Cardiac fibroblast (primary cell): ENCODE results near the gene ARF1.

Experiments
- DNase-seq, 2 donors: peaks; one replicate each; pipeline versions ENCODE4 v3.0.0 to v3.0.0-alpha.2; 2010; ENCODE audit warnings: low read depth in 2 of 2
- H3K4me3 ChIP-seq, 2 donors: replicated peaks in 1 of 2; 1 replicate in 1 of 2; 2 replicates in 1 of 2; pipeline ENCODE4 v1.5.1; 2011; ENCODE audit warnings: low read depth in 2 of 2, low read length in 2 of 2, mild to moderate bottlenecking in 2 of 2, moderate library complexity in 1 of 2
- TF ChIP-seq, protein P1 (sequence below): IDR thresholded peaks from one replicate; pipeline ENCODE4 v1.5.1; 2011; ENCODE audit warnings: low read depth, mild to moderate bottlenecking, low read length, inconsistent platforms

ARF1 gene

DNA sequence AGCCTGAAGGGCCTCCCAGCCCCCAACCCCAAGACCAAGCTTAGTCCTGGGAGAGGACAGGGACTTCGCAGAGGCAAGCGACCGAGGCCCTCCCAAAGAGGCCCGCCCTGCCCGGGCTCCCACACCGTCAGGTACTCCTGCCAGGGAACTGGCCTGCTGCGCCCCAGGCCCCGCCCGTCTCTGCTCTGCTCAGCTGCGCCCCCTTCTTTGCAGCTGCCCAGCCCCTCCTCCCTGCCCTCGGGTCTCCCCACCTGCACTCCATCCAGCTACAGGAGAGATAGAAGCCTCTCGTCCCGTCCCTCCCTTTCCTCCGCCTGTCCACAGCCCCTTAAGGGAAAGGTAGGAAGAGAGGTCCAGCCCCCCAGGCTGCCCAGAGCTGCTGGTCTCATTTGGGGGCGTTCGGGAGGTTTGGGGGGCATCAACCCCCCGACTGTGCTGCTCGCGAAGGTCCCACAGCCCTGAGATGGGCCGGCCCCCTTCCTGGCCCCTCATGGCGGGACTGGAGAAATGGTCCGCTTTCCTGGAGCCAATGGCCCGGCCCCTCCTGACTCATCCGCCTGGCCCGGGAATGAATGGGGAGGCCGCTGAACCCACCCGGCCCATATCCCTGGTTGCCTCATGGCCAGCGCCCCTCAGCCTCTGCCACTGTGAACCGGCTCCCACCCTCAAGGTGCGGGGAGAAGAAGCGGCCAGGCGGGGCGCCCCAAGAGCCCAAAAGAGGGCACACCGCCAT is 21.9 kb upstream of the ARF1 start:
- TF ChIP-seq, protein P1, sequence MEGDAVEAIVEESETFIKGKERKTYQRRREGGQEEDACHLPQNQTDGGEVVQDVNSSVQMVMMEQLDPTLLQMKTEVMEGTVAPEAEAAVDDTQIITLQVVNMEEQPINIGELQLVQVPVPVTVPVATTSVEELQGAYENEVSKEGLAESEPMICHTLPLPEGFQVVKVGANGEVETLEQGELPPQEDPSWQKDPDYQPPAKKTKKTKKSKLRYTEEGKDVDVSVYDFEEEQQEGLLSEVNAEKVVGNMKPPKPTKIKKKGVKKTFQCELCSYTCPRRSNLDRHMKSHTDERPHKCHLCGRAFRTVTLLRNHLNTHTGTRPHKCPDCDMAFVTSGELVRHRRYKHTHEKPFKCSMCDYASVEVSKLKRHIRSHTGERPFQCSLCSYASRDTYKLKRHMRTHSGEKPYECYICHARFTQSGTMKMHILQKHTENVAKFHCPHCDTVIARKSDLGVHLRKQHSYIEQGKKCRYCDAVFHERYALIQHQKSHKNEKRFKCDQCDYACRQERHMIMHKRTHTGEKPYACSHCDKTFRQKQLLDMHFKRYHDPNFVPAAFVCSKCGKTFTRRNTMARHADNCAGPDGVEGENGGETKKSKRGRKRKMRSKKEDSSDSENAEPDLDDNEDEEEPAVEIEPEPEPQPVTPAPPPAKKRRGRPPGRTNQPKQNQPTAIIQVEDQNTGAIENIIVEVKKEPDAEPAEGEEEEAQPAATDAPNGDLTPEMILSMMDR: no peak
- H3K4me3 ChIP-seq: peak overlapping the region; percentile 11 to 21
- peak; percentile 19 for DNase-seq

DNA sequence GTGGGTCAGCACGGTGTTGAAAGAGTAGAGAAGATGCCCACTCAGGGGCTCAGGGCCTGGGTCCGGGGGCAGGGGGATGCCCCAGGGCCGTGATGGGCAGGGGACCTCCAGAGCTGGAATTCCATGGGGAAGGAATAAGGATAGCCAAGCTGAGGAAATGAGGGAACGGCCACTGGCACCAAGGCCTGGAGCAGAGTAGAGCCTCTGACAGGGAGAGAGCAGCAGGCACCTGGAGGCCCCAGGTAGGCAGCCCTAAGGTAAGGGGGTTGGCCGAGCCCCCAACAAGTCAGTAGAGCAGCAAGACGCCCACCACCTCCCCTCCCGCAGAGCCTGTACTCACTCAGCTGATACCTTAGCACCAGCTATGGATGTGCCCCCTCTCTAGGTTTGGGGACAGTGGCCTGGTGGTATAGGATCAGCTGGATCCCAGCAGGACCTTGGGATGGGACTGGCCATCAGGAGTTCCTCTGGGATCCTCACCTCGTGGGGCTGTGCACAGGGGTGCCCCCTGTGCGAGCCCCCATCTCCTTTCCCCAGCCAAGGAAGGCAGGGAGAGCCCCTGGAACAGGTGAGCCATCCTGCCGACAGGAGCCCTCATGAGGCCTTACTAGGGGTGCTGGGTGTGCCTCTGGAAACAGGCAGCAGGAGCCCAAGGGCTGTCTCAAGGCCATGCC is 21.0 kb upstream of the ARF1 start:
- TF ChIP-seq, protein P1: no peak
- no peak for DNase-seq
- no peak overlapping the region for H3K4me3 ChIP-seq

DNA sequence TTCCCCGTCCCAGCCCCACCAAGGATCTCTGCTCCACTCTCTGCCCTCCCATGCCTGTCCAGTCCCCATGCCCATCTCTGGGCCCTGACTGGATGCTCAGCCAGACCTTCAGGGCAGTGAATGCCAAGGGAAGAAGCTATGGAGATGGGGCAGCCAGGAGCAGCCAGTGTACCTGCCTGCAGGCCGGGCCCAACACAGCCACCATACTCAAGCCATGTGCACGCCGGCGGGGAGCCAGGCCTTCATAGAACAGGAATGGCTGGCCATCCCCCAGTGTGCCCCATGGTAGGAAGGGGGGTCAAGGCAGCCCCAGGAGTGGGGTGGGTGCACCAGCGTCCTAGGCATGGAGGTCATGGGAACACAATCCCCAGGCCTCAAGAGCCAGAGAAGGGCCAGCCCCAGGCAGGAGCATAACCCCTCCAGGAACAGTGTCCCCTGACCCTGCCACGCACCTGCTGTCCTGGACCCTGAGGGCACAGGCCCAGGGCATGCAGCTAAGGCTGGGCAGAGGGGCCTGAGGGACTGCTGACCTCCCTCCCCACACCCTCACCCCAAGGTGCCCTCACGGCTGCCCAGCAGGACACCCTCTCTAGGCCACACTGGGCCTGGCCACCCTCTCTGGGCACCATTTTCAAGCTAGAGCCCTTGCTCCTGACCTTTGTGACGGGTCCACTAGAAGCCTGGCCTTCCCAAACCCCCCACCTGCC is 20.3 kb upstream of the ARF1 start:
- TF ChIP-seq, protein P1: no peak
- no peak for DNase-seq
- no peak overlapping the region for H3K4me3 ChIP-seq

DNA sequence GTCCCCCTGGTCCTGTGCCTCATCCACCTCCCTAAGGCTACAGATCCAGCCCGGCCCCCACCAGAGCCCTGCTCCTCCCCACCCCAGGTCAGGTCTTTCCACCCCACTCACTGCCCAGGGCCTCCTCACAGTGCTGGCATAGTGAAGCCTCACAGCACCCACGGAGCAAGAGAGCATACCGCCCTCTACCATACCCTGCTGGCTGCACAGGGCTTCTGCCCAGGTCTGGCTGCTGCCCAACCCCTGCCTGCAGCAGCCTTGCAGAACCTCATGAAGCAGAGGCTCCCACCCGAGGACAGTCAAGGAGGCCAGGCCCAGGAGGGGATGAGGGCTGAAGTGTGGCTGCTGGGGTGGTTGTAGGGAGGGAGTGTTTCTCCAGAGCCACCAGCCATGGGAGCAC is 19.7 kb upstream of the ARF1 start:
- TF ChIP-seq, protein P1: no peak
- no peak for DNase-seq
- no peak overlapping the region for H3K4me3 ChIP-seq

DNA sequence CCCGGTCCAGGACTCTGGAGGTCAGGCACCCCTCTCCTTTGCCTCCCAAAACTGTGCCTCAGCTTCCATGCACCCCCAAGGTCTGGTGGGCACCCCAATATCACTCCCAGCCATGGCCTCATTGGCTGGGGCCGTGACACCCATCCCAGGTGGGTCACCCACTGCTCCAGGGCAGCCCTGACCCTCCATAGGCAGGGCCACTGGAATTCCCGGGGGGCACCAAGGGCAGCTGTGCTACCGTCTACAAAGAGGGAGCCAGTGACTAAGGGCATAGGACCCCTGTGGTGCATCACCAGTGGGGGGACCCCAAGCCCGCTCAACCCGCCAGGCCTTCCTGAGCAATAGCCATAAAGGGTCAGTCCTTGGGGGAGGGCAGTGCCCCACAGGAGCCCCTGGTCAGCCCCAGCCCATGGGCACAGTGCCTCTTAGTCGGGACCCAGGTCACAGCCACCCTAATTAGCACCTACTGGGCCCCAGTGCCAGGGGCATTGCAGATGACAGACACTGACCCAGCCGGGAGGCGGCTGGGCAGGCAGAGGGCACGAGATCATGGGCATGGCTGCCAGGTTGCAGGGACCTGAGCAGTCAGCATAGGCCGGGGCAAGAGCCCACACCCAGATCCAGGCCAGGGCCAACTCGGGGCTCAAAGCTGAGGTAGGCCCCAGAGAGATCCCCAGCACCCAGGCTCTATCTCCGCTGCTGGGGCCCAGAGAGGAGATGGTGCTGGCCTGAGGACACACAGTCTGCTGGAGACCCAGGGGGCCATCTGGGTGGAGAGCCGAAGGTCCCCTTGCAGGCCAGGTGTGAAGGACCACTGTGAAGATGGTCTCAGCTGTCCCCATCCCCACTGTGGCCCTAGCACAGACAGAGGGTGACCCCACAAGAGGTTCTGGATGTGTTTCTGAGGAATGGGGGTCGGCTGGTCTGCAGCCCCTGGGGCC is 19.0 kb upstream of the ARF1 start:
- TF ChIP-seq, protein P1: no peak
- H3K4me3 ChIP-seq: no peak overlapping the region

DNA sequence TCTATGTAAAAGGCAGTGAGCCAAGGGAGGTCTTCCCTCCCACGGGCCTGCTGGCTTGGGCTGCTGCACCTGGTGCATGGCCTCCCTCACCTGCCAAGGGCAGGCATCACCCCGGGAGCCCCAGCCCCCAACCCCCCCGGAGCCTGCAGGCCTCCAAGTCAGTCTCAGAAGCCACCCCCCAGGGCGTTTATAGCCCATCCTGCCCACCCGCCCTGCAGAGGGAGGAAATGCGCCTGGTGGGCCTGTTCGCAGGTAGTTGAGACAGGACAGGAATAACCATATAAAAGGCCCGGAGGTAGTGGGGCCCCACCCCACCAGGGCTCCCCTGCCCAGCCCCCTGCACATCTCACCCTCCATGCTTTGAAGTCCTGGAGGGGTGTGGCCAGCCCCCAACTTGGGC is 18.2 kb upstream of the ARF1 start:
- TF ChIP-seq, protein P1: no peak
- no peak for DNase-seq
- H3K4me3 ChIP-seq: no peak overlapping the region

More for the DNA sequence above, 19.0 kb upstream of the ARF1 start:
- no peak for DNase-seq
